ENCODE results near the gene SUMO3. TPM values are rescaled to one million over a fixed set of nuclear protein-coding genes. Genes with fewer than 3 reads are reported as not detected.

The SUMO3 gene
- total RNA-seq, 5 donors from 2014 or later (not counting 1 experiment from before 2014, with no cell fraction given), result 49.1 to 77.1 (median 53.7) TPM

DNA sequence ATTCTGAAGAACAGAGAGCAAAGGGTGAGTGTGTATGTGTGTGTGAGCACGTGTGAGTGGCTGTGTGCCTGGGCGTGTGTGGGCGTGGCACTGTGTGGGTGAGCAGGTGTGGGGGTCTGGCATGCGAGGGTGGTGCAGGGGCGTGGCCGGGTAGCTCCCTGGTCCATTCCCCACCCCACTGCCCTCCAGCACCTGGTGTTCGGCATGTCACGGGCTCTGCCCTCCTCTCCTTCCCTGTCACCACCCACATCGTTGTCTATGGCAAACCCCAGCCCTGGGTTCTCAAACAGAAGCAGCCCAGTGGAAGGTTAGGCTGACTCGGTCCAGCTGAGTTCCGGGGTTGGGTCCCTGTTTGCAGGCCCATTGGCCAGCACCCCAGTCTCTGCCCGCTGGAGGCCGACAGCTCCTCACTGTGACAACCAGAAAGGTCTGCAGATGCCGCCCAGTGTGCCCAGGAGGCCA lies 56.1 kb downstream of the SUMO3 start:
- peaks cover 0 to 24% of the 10 kb centered on the region in 2 experiments for H3K4me1 ChIP-seq (ENCODE audit: control insufficient read depth in 1 of 2, extremely low read depth in 1 of 2, insufficient read depth in 2 of 2, low read length in 2 of 2)
- H3K36me3 ChIP-seq (ENCODE audit: control insufficient read depth in 2 of 2, extremely low read depth in 1 of 2, insufficient read depth in 1 of 2, low read length in 1 of 2), result no peaks in the 10 kb centered on the region
- peaks cover 14 to 18% (median 17%) of the 10 kb centered on the region in 3 donors for H3K4me1 Mint-ChIP-seq
- 88% methylated on average over 7 of the region's 14 CpGs for WGBS (ENCODE audit: insufficient coverage)
- no peak overlapping the region for H3K27ac Mint-ChIP-seq
- DNase-seq (no peak), ATAC-seq (replicated peaks in 1 of 4) (no peak)
- H3K27ac ChIP-seq (ENCODE audit: low read length), result no peak overlapping the region
- H3K36me3 Mint-ChIP-seq, result no peaks in the 10 kb centered on the region
- ChIA-PET CTCF (no interaction called here), POLR2A (no interaction called here)
- no peak overlapping the region for H3K4me3 ChIP-seq (ENCODE audit: control insufficient read depth in 1 of 2, extremely low read depth in 1 of 2, low read length in 1 of 2)
- H3K27me3 ChIP-seq (replicated peaks in 1 of 2; ENCODE audit: control insufficient read depth in 2 of 2, extremely low read depth in 1 of 2, insufficient read depth in 2 of 2, low read length in 1 of 2), result no peaks in the 10 kb centered on the region
- no peaks in the 10 kb centered on the region for H3K9me3 ChIP-seq
- no peak overlapping the region for H3K4me3 Mint-ChIP-seq
- H3K27me3 Mint-ChIP-seq, result no peaks in the 10 kb centered on the region
- H3K9me3 Mint-ChIP-seq, result no peaks in the 10 kb centered on the region

DNA sequence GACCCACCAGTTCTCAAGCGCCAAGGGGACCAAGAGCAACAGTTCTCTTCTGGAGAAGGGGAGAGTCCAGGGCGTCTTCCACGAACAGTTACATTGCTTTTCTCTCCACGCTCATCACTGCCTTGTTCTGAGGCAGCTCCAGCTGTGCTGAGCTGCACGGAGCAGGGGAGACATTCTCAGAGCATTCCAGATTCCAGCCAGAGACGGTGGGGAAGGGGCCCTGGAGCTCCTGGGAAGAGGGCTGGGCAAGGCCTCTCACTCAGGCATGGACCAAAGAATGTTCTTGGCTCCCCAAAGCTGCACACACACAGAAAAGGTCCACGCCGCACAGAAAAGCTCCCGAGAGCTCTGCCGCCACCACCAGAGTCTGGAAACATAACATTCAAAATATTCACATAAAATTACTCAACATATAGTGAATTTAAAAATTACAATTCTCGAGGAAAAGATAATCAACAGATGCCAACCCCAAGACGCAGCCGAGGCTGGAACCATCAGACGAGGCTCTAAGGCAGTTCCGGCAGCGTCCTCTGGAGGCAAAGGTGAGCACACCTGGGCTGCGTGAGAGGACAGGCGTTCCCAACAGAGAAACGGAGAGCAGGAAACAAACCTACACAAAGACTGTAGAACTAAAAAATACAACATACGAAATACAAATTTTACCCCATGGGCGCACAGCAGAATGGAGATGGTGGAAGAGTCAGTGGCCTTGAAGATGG lies 56.7 kb downstream of the SUMO3 start:
- no peaks in the 10 kb centered on the region for H3K27me3 ChIP-seq (replicated peaks in 1 of 2; ENCODE audit: control insufficient read depth in 2 of 2, extremely low read depth in 1 of 2, insufficient read depth in 2 of 2, low read length in 1 of 2)
- no peaks in the 10 kb centered on the region for H3K9me3 ChIP-seq
- peaks cover 0 to 18% of the 10 kb centered on the region in 2 experiments for H3K4me1 ChIP-seq (ENCODE audit: control insufficient read depth in 1 of 2, extremely low read depth in 1 of 2, insufficient read depth in 2 of 2, low read length in 2 of 2)
- H3K27ac ChIP-seq (ENCODE audit: low read length), result no peak overlapping the region
- WGBS (ENCODE audit: insufficient coverage), result 66% methylated on average over 12 of the region's 21 CpGs
- Mint-ChIP-seq H3K36me3 (no peaks in the 10 kb centered on the region), H3K9me3 (no peaks in the 10 kb centered on the region), H3K27me3 (no peaks in the 10 kb centered on the region), H3K27ac (peak overlapping the region in 1 of 2 donors; percentile 27), H3K4me3 (no peak overlapping the region), H3K4me1 (peaks cover 14 to 17% (median 15%) of the 10 kb centered on the region in 3 donors)
- ATAC-seq (replicated peaks in 1 of 4), result no peak
- DNase-seq, result peak in 5 of 35 experiments; percentile 7 to 36 (median 20)
- ChIA-PET POLR2A (no interaction called here), CTCF (no interaction called here)
- H3K36me3 ChIP-seq (ENCODE audit: control insufficient read depth in 2 of 2, extremely low read depth in 1 of 2, insufficient read depth in 1 of 2, low read length in 1 of 2), result no peaks in the 10 kb centered on the region
- H3K4me3 ChIP-seq (ENCODE audit: control insufficient read depth in 1 of 2, extremely low read depth in 1 of 2, low read length in 1 of 2), result no peak overlapping the region

DNA sequence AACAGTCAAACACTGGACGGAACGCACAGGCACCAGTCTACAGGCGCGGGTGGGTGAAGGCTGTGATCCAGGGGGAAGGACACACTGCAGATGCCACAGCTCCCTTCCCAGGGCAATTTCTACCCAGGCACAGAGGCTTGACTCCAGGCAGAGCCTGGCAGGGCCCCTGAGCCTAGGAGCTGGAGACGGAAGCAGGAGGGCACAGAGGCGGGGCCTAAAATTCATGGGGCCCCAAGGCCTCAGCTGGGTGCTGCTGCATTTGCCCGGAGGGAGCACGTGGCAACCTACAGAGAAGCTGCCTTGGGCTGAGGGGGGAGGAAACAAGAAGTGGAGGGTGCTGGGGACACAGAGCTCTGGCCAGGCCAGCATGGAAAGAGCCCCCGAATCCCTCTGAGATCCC lies 57.5 kb downstream of the SUMO3 start:
- no peaks in the 10 kb centered on the region for H3K36me3 ChIP-seq (ENCODE audit: control insufficient read depth in 2 of 2, extremely low read depth in 1 of 2, insufficient read depth in 1 of 2, low read length in 1 of 2)
- no peaks in the 10 kb centered on the region for H3K9me3 Mint-ChIP-seq
- H3K4me1 Mint-ChIP-seq, result peaks cover 7 to 10% (median 9%) of the 10 kb centered on the region in 3 donors
- WGBS (ENCODE audit: insufficient coverage), result 97% methylated on average over 6 of the region's 9 CpGs
- H3K27me3 Mint-ChIP-seq, result no peaks in the 10 kb centered on the region
- H3K9me3 ChIP-seq, result no peaks in the 10 kb centered on the region
- no peak overlapping the region for H3K4me3 Mint-ChIP-seq
- no peak overlapping the region for H3K4me3 ChIP-seq (ENCODE audit: control insufficient read depth in 1 of 2, extremely low read depth in 1 of 2, low read length in 1 of 2)
- peaks cover 0 to 10% of the 10 kb centered on the region in 2 experiments for H3K4me1 ChIP-seq (ENCODE audit: control insufficient read depth in 1 of 2, extremely low read depth in 1 of 2, insufficient read depth in 2 of 2, low read length in 2 of 2)
- no peaks in the 10 kb centered on the region for H3K27me3 ChIP-seq (replicated peaks in 1 of 2; ENCODE audit: control insufficient read depth in 2 of 2, extremely low read depth in 1 of 2, insufficient read depth in 2 of 2, low read length in 1 of 2)
- no peak for DNase-seq
- CTCF ChIA-PET, result no interaction called here
- H3K27ac ChIP-seq (ENCODE audit: low read length), result no peak overlapping the region
- no peaks in the 10 kb centered on the region for H3K36me3 Mint-ChIP-seq
- no peak overlapping the region for H3K27ac Mint-ChIP-seq
- ATAC-seq (replicated peaks in 1 of 4), result no peak
- POLR2A ChIA-PET, result no interaction called here

DNA sequence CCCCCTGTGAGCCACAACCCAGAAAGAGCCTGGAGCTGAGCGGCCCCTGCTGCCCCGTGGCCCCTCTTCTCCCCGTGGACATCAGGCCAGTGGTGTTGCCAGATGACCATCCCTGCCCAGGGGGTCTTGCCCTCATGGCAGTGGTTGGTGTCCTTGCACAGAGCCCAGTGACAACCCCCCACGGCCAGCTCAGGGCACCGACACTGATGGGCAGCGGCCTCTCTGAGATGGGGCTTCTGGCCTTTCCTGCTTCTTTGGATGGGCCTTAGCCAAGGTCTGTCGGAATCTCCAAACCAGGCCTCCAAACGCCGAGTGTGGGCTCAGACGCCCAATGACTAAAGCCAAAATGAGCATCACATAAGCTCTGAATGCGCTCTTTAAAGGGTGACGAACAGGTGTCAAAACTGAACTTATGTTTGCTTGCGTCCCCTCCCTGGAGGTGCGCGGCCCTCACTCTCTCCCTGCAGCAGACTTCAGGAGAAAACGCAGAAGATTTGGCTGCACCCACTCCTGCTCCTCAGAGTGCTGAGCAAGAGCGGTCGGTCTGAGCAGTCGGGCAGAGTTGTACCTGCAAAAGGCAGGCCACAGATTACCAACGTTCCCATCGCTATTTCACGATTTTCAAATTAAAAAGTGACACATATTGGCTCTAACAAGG lies 58.1 kb downstream of the SUMO3 start:
- H3K27me3 ChIP-seq (replicated peaks in 1 of 2; ENCODE audit: control insufficient read depth in 2 of 2, extremely low read depth in 1 of 2, insufficient read depth in 2 of 2, low read length in 1 of 2), result no peaks in the 10 kb centered on the region
- no peak overlapping the region for H3K27ac ChIP-seq (ENCODE audit: low read length)
- H3K4me3 Mint-ChIP-seq, result no peak overlapping the region
- peaks cover 2 to 6% (median 3%) of the 10 kb centered on the region in 3 donors for H3K4me1 Mint-ChIP-seq
- ChIA-PET CTCF (no interaction called here), POLR2A (no interaction called here)
- no peak for DNase-seq
- 81% methylated on average over 18 of the region's 22 CpGs for WGBS (ENCODE audit: insufficient coverage)
- H3K9me3 Mint-ChIP-seq, result no peaks in the 10 kb centered on the region
- H3K4me3 ChIP-seq (ENCODE audit: control insufficient read depth in 1 of 2, extremely low read depth in 1 of 2, low read length in 1 of 2), result no peak overlapping the region
- ATAC-seq (replicated peaks in 1 of 4), result no peak
- H3K4me1 ChIP-seq (ENCODE audit: control insufficient read depth in 1 of 2, extremely low read depth in 1 of 2, insufficient read depth in 2 of 2, low read length in 2 of 2), result peaks cover 0 to 4% of the 10 kb centered on the region in 2 experiments
- H3K27me3 Mint-ChIP-seq, result no peaks in the 10 kb centered on the region
- no peak overlapping the region for H3K27ac Mint-ChIP-seq
- H3K36me3 ChIP-seq (ENCODE audit: control insufficient read depth in 2 of 2, extremely low read depth in 1 of 2, insufficient read depth in 1 of 2, low read length in 1 of 2), result no peaks in the 10 kb centered on the region
- H3K36me3 Mint-ChIP-seq, result no peaks in the 10 kb centered on the region
- H3K9me3 ChIP-seq, result no peaks in the 10 kb centered on the region

DNA sequence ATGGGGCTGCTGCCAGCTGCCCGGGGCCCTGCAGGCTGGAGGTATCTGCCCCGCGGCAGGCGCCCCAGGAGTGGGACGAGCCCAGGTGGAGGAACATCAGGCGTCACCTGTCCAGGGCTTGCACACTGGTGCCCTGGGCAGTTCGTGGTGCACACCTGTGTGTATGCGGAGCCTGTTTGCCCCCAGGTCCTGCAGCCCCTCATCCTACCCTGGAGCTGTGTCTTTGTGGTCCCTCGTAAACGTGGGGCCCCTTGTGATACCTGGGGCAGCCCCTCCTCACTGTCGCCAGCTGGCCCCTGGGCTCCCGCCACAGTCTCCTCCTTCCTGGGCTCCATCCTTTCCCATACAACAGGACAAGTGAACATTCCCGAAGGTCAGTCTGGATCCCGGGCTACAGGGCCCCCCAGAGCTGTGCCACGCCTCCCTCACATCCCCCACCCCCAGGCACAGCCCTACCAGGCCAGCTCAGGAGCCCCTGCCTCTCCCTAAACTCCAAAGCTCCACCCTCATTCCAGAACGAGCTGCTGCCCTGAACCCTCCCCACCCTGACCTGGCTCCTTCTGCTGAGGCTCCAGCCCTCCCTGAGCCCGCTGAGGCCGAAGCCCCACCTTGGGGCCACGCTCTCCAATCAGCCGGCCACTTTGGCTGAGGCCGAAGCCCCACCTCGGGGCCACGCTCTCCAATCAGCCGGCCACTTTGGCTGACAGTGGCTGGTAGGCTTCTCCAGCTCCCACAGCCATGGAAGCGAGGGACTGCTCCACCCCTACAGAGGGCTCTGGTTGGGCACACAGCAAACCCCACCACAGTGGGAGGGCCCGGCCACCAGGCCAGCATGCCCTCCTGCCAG lies 58.9 kb downstream of the SUMO3 start:
- Mint-ChIP-seq H3K27ac (no peak overlapping the region), H3K36me3 (no peaks in the 10 kb centered on the region), H3K9me3 (no peaks in the 10 kb centered on the region), H3K4me3 (no peak overlapping the region), H3K27me3 (no peaks in the 10 kb centered on the region), H3K4me1 (peaks cover 2 to 6% (median 3%) of the 10 kb centered on the region in 3 donors)
- no peaks in the 10 kb centered on the region for H3K9me3 ChIP-seq
- H3K27ac ChIP-seq (ENCODE audit: low read length), result no peak overlapping the region
- ATAC-seq (replicated peaks in 1 of 4) (no peak), DNase-seq (no peak)
- H3K36me3 ChIP-seq (ENCODE audit: control insufficient read depth in 2 of 2, extremely low read depth in 1 of 2, insufficient read depth in 1 of 2, low read length in 1 of 2), result no peaks in the 10 kb centered on the region
- WGBS (ENCODE audit: insufficient coverage), result 71% methylated on average over 23 of the region's 26 CpGs
- ChIA-PET CTCF (no interaction called here), POLR2A (no interaction called here)
- H3K4me1 ChIP-seq (ENCODE audit: control insufficient read depth in 1 of 2, extremely low read depth in 1 of 2, insufficient read depth in 2 of 2, low read length in 2 of 2), result no peaks in the 10 kb centered on the region
- no peaks in the 10 kb centered on the region for H3K27me3 ChIP-seq (replicated peaks in 1 of 2; ENCODE audit: control insufficient read depth in 2 of 2, extremely low read depth in 1 of 2, insufficient read depth in 2 of 2, low read length in 1 of 2)
- H3K4me3 ChIP-seq (ENCODE audit: control insufficient read depth in 1 of 2, extremely low read depth in 1 of 2, low read length in 1 of 2), result no peak overlapping the region

DNA sequence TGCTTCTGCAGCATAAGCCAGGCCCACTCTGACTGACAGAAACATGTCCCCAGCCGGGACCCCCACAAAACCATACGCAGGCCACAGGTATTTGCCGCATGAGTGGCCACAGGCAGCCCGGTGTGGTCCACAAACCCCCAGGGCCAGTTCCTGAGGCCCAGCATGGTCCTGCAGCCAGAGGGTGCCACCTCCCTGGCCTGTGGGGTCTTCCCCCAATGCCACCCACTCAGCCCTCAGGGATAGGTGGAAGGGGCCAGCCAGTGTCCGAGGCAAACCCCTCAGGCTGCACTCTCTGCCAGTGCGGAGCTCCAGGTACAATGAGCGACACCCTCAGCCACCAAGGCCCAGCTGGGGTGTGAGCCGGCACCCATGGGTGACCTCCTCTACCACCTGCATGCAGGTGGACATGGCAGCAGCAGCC lies 59.7 kb downstream of the SUMO3 start:
- no peak overlapping the region for H3K27ac ChIP-seq (ENCODE audit: low read length)
- Mint-ChIP-seq H3K27ac (no peak overlapping the region), H3K36me3 (no peaks in the 10 kb centered on the region), H3K9me3 (no peaks in the 10 kb centered on the region), H3K4me3 (no peak overlapping the region), H3K4me1 (peaks cover 2 to 6% (median 3%) of the 10 kb centered on the region in 3 donors), H3K27me3 (no peaks in the 10 kb centered on the region)
- H3K27me3 ChIP-seq (replicated peaks in 1 of 2; ENCODE audit: control insufficient read depth in 2 of 2, extremely low read depth in 1 of 2, insufficient read depth in 2 of 2, low read length in 1 of 2), result peaks cover 0 to 4% of the 10 kb centered on the region in 2 experiments
- WGBS (ENCODE audit: insufficient coverage), result 85% methylated on average over 7 of the region's 8 CpGs
- H3K9me3 ChIP-seq, result no peaks in the 10 kb centered on the region
- H3K36me3 ChIP-seq (ENCODE audit: control insufficient read depth in 2 of 2, extremely low read depth in 1 of 2, insufficient read depth in 1 of 2, low read length in 1 of 2), result no peaks in the 10 kb centered on the region
- CTCF ChIA-PET, result no interaction called here
- POLR2A ChIA-PET, result no interaction called here
- ATAC-seq (replicated peaks in 1 of 4) (no peak), DNase-seq (no peak)
- H3K4me3 ChIP-seq (ENCODE audit: control insufficient read depth in 1 of 2, extremely low read depth in 1 of 2, low read length in 1 of 2), result no peak overlapping the region
- H3K4me1 ChIP-seq (ENCODE audit: control insufficient read depth in 1 of 2, extremely low read depth in 1 of 2, insufficient read depth in 2 of 2, low read length in 2 of 2), result no peaks in the 10 kb centered on the region

Data from T-cell (primary cell).